ENCODE results near the gene TARS1. TPM values are rescaled to one million over a fixed set of nuclear protein-coding genes. Genes with fewer than 3 reads are reported as not detected.

Gene TARS1
- total and polyA plus RNA-seq, 4 donors = 71.5 to 97.5 (median 81.7) TPM

GRCh38 chr5:33409435-33410170 lies 31.2 kb upstream of the TARS1 start:
- no peaks in the 10 kb centered on the region for H3K4me1 ChIP-seq (ENCODE audit: control insufficient read depth in 5 of 5, insufficient read depth in 5 of 5, low read length in 5 of 5)
- H3K9ac ChIP-seq (ENCODE audit: insufficient read depth in 1 of 2, low read length in 2 of 2) = no peak overlapping the region
- WGBS, 2 donors = 82 to 88% methylated on average over 7 of the region's 7 CpGs
- no peaks in the 10 kb centered on the region for H3K27me3 ChIP-seq (ENCODE audit: control insufficient read depth in 3 of 3, insufficient read depth in 3 of 3, low read length in 2 of 3)
- no peak for TF ChIP-seq CTCF (IDR thresholded peaks at IDR 0.05; ENCODE audit: control extremely low read depth, extremely low read depth)
- no peaks in the 10 kb centered on the region for H3K36me3 ChIP-seq (ENCODE audit: control insufficient read depth in 4 of 4, insufficient read depth in 4 of 4, low read length in 4 of 4)
- no peak overlapping the region for H3K4me3 ChIP-seq
- DNase-seq = peak; percentile 31 to 68 (median 43)
- ATAC-seq (ENCODE audit: insufficient read depth, low FRiP score) = no peak
- no peak overlapping the region for H3K27ac ChIP-seq (ENCODE audit: low read depth in 1 of 2, low read length in 1 of 2)
- no peaks in the 10 kb centered on the region for H3K9me3 ChIP-seq (ENCODE audit: control insufficient read depth in 4 of 4, insufficient read depth in 3 of 4, low read length in 3 of 4)

- Histone ChIP-seq H3K9ac (ENCODE audit: insufficient read depth in 1 of 2, low read length in 2 of 2) (no peak overlapping the region), H3K4me3 (no peak overlapping the region), H3K4me1 (ENCODE audit: control insufficient read depth in 5 of 5, insufficient read depth in 5 of 5, low read length in 5 of 5) (no peaks in the 10 kb centered on the region), H3K36me3 (ENCODE audit: control insufficient read depth in 4 of 4, insufficient read depth in 4 of 4, low read length in 4 of 4) (no peaks in the 10 kb centered on the region), H3K27ac (ENCODE audit: low read depth in 1 of 2, low read length in 1 of 2) (no peak overlapping the region), H3K9me3 (ENCODE audit: control insufficient read depth in 4 of 4, insufficient read depth in 3 of 4, low read length in 3 of 4) (no peaks in the 10 kb centered on the region), H3K27me3 (ENCODE audit: control insufficient read depth in 3 of 3, insufficient read depth in 3 of 3, low read length in 2 of 3) (no peaks in the 10 kb centered on the region)
- DNase-seq (no peak), ATAC-seq (ENCODE audit: insufficient read depth, low FRiP score) (no peak)
- WGBS, 2 donors = 58 to 74% methylated on average over 1 of the region's 1 CpG
- no peak for TF ChIP-seq CTCF (IDR thresholded peaks at IDR 0.05; ENCODE audit: control extremely low read depth, extremely low read depth)
These were observed 30.5 kb upstream of the TARS1 start for GRCh38 chr5:33410221-33410620.

GRCh38 chr5:33411498-33411897 lies 29.3 kb upstream of the TARS1 start:
- no peak for ATAC-seq (ENCODE audit: insufficient read depth, low FRiP score)
- H3K9me3 ChIP-seq (ENCODE audit: control insufficient read depth in 4 of 4, insufficient read depth in 3 of 4, low read length in 3 of 4) = no peaks in the 10 kb centered on the region
- WGBS, 2 donors = 95 to 99% methylated on average over 1 of the region's 1 CpG
- no peak overlapping the region for H3K27ac ChIP-seq (ENCODE audit: low read depth in 1 of 2, low read length in 1 of 2)
- H3K4me1 ChIP-seq (ENCODE audit: control insufficient read depth in 5 of 5, insufficient read depth in 5 of 5, low read length in 5 of 5) = no peaks in the 10 kb centered on the region
- H3K9ac ChIP-seq (ENCODE audit: insufficient read depth in 1 of 2, low read length in 2 of 2) = no peak overlapping the region
- no peak for TF ChIP-seq CTCF (IDR thresholded peaks at IDR 0.05; ENCODE audit: control extremely low read depth, extremely low read depth)
- H3K4me3 ChIP-seq = no peak overlapping the region
- H3K27me3 ChIP-seq (ENCODE audit: control insufficient read depth in 3 of 3, insufficient read depth in 3 of 3, low read length in 2 of 3) = no peaks in the 10 kb centered on the region
- no peaks in the 10 kb centered on the region for H3K36me3 ChIP-seq (ENCODE audit: control insufficient read depth in 4 of 4, insufficient read depth in 4 of 4, low read length in 4 of 4)
- DNase-seq = no peak
